Endothelial cell of umbilical vein (primary cell): ENCODE results near the gene STX8. TPM values are rescaled to one million over a fixed set of nuclear protein-coding genes. Genes with fewer than 3 reads are reported as not detected.

Experiments used
- BruUV-seq: library from RNA; stranded (reverse); fragments of 400-500 nt; replicated peaks from 2 replicates; lab custom pipeline; 2021; lab: Mats Ljungman, UMichigan
- CTCF ChIA-PET: fragments of 300-600, 350-600 bp; sonication (Branson Sonifier 250); formaldehyde crosslinking; loops from one replicate; lab custom pipeline; 2021; ENCODE audit warnings: antibody characterized with exemption, inconsistent platforms; lab: Charles Lee
- POLR2A ChIA-PET: fragments of 300-600, 350-600 bp; sonication (Branson Sonifier 250); formaldehyde crosslinking; loops from one replicate; lab custom pipeline; 2021; ENCODE audit warnings: antibody characterized with exemption, inconsistent platforms; lab: Charles Lee
- DNase-seq: peaks from one replicate; pipeline ENCODE4 v3.0.0-alpha.2; 2011; ENCODE audit warnings: low read depth, low spot score
- FAIRE-seq: peaks from 2 replicates; lab custom pipeline; 2011; peaks lifted over from hg19 to GRCh38; lab: Jason Lieb, UNC
- H2AFZ ChIP-seq: 2 replicates; pipeline ENCODE4 v1.6.0; 2012; ENCODE audit warnings: low read depth, low read length, control low read depth, inconsistent platforms
- H3K27ac ChIP-seq: 2 replicates; pipeline ENCODE4 v1.5.1; 2011; ENCODE audit warnings: low read depth, mild to moderate bottlenecking, control low read depth, low read length, moderate library complexity; ENCODE audit not compliant: insufficient read depth
- H3K27me3 ChIP-seq, 2 experiments: 2 replicates each; pipeline versions ENCODE4 v1.6.0 to v1.6.1; 2011; ENCODE audit warnings: low read length in 2 of 2, mixed read lengths in 1 of 2; ENCODE audit not compliant: control insufficient read depth in 2 of 2, insufficient read depth in 2 of 2
- H3K36me3 ChIP-seq, 2 experiments: 2 replicates in 1 of 2; 3 replicates in 1 of 2; pipeline ENCODE4 v1.5.1; 2011; ENCODE audit warnings: low read length in 2 of 2, mild to moderate bottlenecking in 1 of 2, moderate library complexity in 1 of 2; ENCODE audit not compliant: control insufficient read depth in 2 of 2, insufficient read depth in 2 of 2; ENCODE audit errors: extremely low read depth in 1 of 2
- H3K4me1 ChIP-seq: 3 replicates; pipeline ENCODE4 v1.5.1; 2011; ENCODE audit warnings: mild to moderate bottlenecking, low read length; ENCODE audit not compliant: control insufficient read depth, insufficient read depth; ENCODE audit errors: extremely low read depth
- H3K4me2 ChIP-seq: 2 replicates; pipeline ENCODE4 v1.6.1; 2011; ENCODE audit warnings: low read length, control low read depth, mixed read lengths; ENCODE audit not compliant: insufficient read depth
- H3K4me3 ChIP-seq, 3 experiments: fragments of 200-600 bp in 1 of 3; sonication (generic), shearing (Covaris generic) in 1 of 3; replicated peaks in 1 of 3; 2 replicates each; pipeline ENCODE4 v1.5.1; 2011 to 2016; ENCODE audit warnings: control low read depth in 3 of 3, low read length in 3 of 3, mild to moderate bottlenecking in 2 of 3, inconsistent platforms in 1 of 3, low read depth in 1 of 3, moderate library complexity in 1 of 3; ENCODE audit not compliant: insufficient read depth in 1 of 3
- H3K79me2 ChIP-seq: 2 replicates; pipeline ENCODE4 v1.6.0; 2012; ENCODE audit warnings: low read length, inconsistent platforms; ENCODE audit not compliant: control insufficient read depth, insufficient read depth
- H3K9ac ChIP-seq: replicated peaks from 2 replicates; pipeline ENCODE3; 2011; ENCODE audit warnings: low read length, control low read depth; ENCODE audit not compliant: insufficient read depth; ENCODE audit errors: extremely low read depth
- H3K9me1 ChIP-seq: replicated peaks from 3 replicates; pipeline ENCODE4 v1.6.0; 2011; ENCODE audit warnings: mild to moderate bottlenecking, low read length; ENCODE audit not compliant: control insufficient read depth, insufficient read depth; ENCODE audit errors: extremely low read depth
- H3K9me3 ChIP-seq: replicated peaks from 2 replicates; pipeline ENCODE4 v1.5.1; 2012; ENCODE audit warnings: low read length, inconsistent platforms; ENCODE audit not compliant: control insufficient read depth, insufficient read depth
- H4K20me1 ChIP-seq: replicated peaks from 2 replicates; pipeline ENCODE3; 2011; ENCODE audit warnings: mild to moderate bottlenecking, low read length; ENCODE audit not compliant: control insufficient read depth, insufficient read depth; ENCODE audit errors: extremely low read depth
- CTCF ChIP-seq, 2 donors: IDR thresholded peaks; 1 replicate in 1 of 2; 2 replicates in 1 of 2; pipeline ENCODE4 v1.5.1; 2011; ENCODE audit warnings: low read length in 2 of 2, mild to moderate bottlenecking in 2 of 2, moderate library complexity in 2 of 2, control low read depth in 1 of 2, inconsistent platforms in 1 of 2, low read depth in 1 of 2; ENCODE audit not compliant: insufficient read depth in 1 of 2; ENCODE audit errors: extremely low read depth in 1 of 2
- EZH2 ChIP-seq: IDR thresholded peaks from 2 replicates; pipeline ENCODE4 v1.6.1; 2012; ENCODE audit warnings: borderline replicate concordance, low read depth, mild to moderate bottlenecking, moderate library complexity, low read length, inconsistent platforms; ENCODE audit not compliant: severe bottlenecking
- FOS ChIP-seq: IDR thresholded peaks from 2 replicates; pipeline ENCODE4 v1.6.1; 2011; ENCODE audit warnings: mild to moderate bottlenecking, low read length, moderate library complexity, borderline replicate concordance; ENCODE audit not compliant: insufficient read depth
- GATA2 ChIP-seq: IDR thresholded peaks from 2 replicates; pipeline ENCODE4 v1.7.0; 2011; ENCODE audit warnings: low read depth, mild to moderate bottlenecking, moderate library complexity, mixed read lengths, low read length; ENCODE audit not compliant: insufficient read length, insufficient read depth
- JUN ChIP-seq: IDR thresholded peaks from 2 replicates; pipeline ENCODE4 v1.6.1; 2011; ENCODE audit warnings: borderline replicate concordance, low read depth; ENCODE audit not compliant: insufficient read length, insufficient read depth
- MAX ChIP-seq: IDR thresholded peaks from 2 replicates; pipeline ENCODE4 v1.6.1; 2011; ENCODE audit not compliant: insufficient read depth, insufficient read length
- MYC ChIP-seq: IDR thresholded peaks from one replicate; pipeline ENCODE4 v1.6.1; 2011; ENCODE audit warnings: mild to moderate bottlenecking, low read depth, low read length
- POLR2A ChIP-seq: IDR thresholded peaks from 2 replicates; pipeline ENCODE4 v1.6.1; 2012; ENCODE audit warnings: low read depth, mild to moderate bottlenecking, control low read depth, low read length
- POLR2AphosphoS5 ChIP-seq: IDR thresholded peaks from 2 replicates; pipeline ENCODE4 v1.6.1; 2012; ENCODE audit warnings: low read depth, mild to moderate bottlenecking, control low read depth, low read length, moderate library complexity; ENCODE audit not compliant: insufficient read depth
- dilution Hi-C: fragments of 300-500 bp; cut with MboI; formaldehyde crosslinking; loops from one replicate; pipeline ENCODE4 v1.15.0; 2019; ENCODE audit warnings: low sequenced_read_pairs; ENCODE audit not compliant: extremely low pct_ligation_motif_present
- intact Hi-C: fragments of 100-400 bp; cut with micrococcal nuclease; formaldehyde crosslinking; loops from one replicate; pipeline ENCODE4 v1.10.0; 2022
- polyA plus RNA-seq, 4 experiments: library from polyadenylated mRNA; depleted of rRNA in 3 of 4; stranded (reverse) in 3 of 4; unstranded in 1 of 4; fragments of >200 nt; gene quantifications; 2 replicates each; pipeline versions ENCODE4 v1.2.1 to v1.2.3, GENCODE V29; 2011 to 2012; ENCODE audit warnings: missing spikeins in 1 of 4
- total RNA-seq: library from RNA; stranded (reverse); gene quantifications from 2 replicates; pipeline ENCODE4 v1.2.3, GENCODE V29; 2021

The STX8 gene
- total and polyA plus RNA-seq, 2 donors (not counting 3 experiments of a cell fraction or from before 2014, with no cell fraction given) = 25.9 to 67.3 TPM

GRCh38 chr17:9468532-9468931 lies 107.1 kb downstream of the STX8 start:
- no peak for FAIRE-seq
- CTCF ChIA-PET = interaction anchor here (1.1 kb wide), 3 partner anchors 10 to 45 kb away, joined by 3 read pairs; no protein-coding TSS in a partner anchor
- H3K4me1 ChIP-seq = peaks cover 24% of the 10 kb centered on the region
- POLR2A ChIA-PET = no interaction called here
- intact Hi-C loops (no loop called here), dilution Hi-C loops (no loop called here)
- no peak overlapping the region for H3K4me2 ChIP-seq
- no peak overlapping the region for H3K4me3 ChIP-seq
- no peaks in the 10 kb centered on the region for H4K20me1 ChIP-seq
- H3K9me1 ChIP-seq = no peaks in the 10 kb centered on the region
- no peak overlapping the region for H3K27ac ChIP-seq
- no peak for DNase-seq
- no peak overlapping the region for H3K9ac ChIP-seq
- no peaks in the 10 kb centered on the region for H3K79me2 ChIP-seq
- no peaks in the 10 kb centered on the region for H3K36me3 ChIP-seq
- TF ChIP-seq MAX (no peak), CTCF (IDR thresholded peaks at IDR 0.05; ENCODE audit: extremely low read depth in 1 of 2, insufficient read depth in 1 of 2, low read depth in 1 of 2, low read length in 2 of 2) (no peak), MYC (no peak), JUN (no peak), POLR2AphosphoS5 (no peak), EZH2 (no peak), GATA2 (no peak), FOS (no peak), POLR2A (no peak)
- H2AFZ ChIP-seq = no peak overlapping the region
- H3K9me3 ChIP-seq = no peaks in the 10 kb centered on the region
- no TSS peak for BruUV-seq
- H3K27me3 ChIP-seq = no peaks in the 10 kb centered on the region
